M059J (cell line): ENCODE data around the gene ADARB2. TPM values are rescaled to one million over a fixed set of nuclear protein-coding genes. Genes with fewer than 3 reads are reported as not detected.

ENCODE experiments used
- DNase-seq: peaks from one replicate; pipeline ENCODE4 v3.0.0-alpha.2; 2012; ENCODE audit warnings: low read depth
- total RNA-seq: library from RNA; depleted of rRNA; stranded (reverse); fragments of >200 nt; shearing (Covaris generic); gene quantifications from 2 replicates; pipeline ENCODE4 v1.2.3, GENCODE V29; 2014

ADARB2 gene
- total RNA-seq, 1 experiment from 2014 or later = not detected

- DNase-seq = no peak
Measured at GRCh38 chr10:1527951-1528350, 209.4 kb downstream of the ADARB2 start.

GRCh38 chr10:1526436-1527055 is 210.8 kb downstream of the ADARB2 start:
- no peak for DNase-seq

GRCh38 chr10:1525354-1526162 is 211.8 kb downstream of the ADARB2 start:
- DNase-seq = no peak

GRCh38 chr10:1524540-1524939 is 212.8 kb downstream of the ADARB2 start:
- DNase-seq = no peak

- no peak for DNase-seq
Measured at GRCh38 chr10:1523221-1523620, 214.1 kb downstream of the ADARB2 start.

- no peak for DNase-seq
Measured at GRCh38 chr10:1522237-1522636, 215.1 kb downstream of the ADARB2 start.

- no peak for DNase-seq
Measured at GRCh38 chr10:1521741-1522140, 215.6 kb downstream of the ADARB2 start.

GRCh38 chr10:1520909-1521565 is 216.3 kb downstream of the ADARB2 start:
- no peak for DNase-seq

- DNase-seq = no peak
Measured at GRCh38 chr10:1519391-1519790, 217.9 kb downstream of the ADARB2 start.

GRCh38 chr10:1517684-1518083 is 219.6 kb downstream of the ADARB2 start:
- no peak for DNase-seq

- DNase-seq = peak; percentile 0
Measured at GRCh38 chr10:1516492-1517165, 220.7 kb downstream of the ADARB2 start.

GRCh38 chr10:1515780-1516491 is 221.4 kb downstream of the ADARB2 start:
- no peak for DNase-seq

- no peak for DNase-seq
Measured at GRCh38 chr10:1515121-1515779, 222.1 kb downstream of the ADARB2 start.

- DNase-seq = no peak
Measured at GRCh38 chr10:1514681-1515080, 222.6 kb downstream of the ADARB2 start.

GRCh38 chr10:1513221-1513620 is 224.1 kb downstream of the ADARB2 start:
- no peak for DNase-seq

GRCh38 chr10:1509011-1509530 is 228.3 kb downstream of the ADARB2 start:
- no peak for DNase-seq

GRCh38 chr10:1508096-1508495 is 229.2 kb downstream of the ADARB2 start:
- no peak for DNase-seq

- DNase-seq = no peak
Measured at GRCh38 chr10:1507436-1507835, 229.9 kb downstream of the ADARB2 start.

- no peak for DNase-seq
Measured at GRCh38 chr10:1504940-1505339, 232.4 kb downstream of the ADARB2 start.

- no peak for DNase-seq
Measured at GRCh38 chr10:1504286-1504685, 233.0 kb downstream of the ADARB2 start.

GRCh38 chr10:1502451-1502850 is 234.9 kb downstream of the ADARB2 start:
- no peak for DNase-seq
